GM12872 (cell line): ENCODE data around the gene TEX48.

ENCODE experiments used
- TF ChIP-seq, protein P1 (sequence below): IDR thresholded peaks from 3 replicates; pipeline ENCODE4 v1.5.1; 2011; ENCODE audit warnings: low read depth, mild to moderate bottlenecking, low read length, moderate library complexity; ENCODE audit not compliant: insufficient read depth

The TEX48 gene

GRCh38 chr9:114687034-114687433 lies 5.0 kb upstream of the TEX48 start:
- TF ChIP-seq, protein P1, sequence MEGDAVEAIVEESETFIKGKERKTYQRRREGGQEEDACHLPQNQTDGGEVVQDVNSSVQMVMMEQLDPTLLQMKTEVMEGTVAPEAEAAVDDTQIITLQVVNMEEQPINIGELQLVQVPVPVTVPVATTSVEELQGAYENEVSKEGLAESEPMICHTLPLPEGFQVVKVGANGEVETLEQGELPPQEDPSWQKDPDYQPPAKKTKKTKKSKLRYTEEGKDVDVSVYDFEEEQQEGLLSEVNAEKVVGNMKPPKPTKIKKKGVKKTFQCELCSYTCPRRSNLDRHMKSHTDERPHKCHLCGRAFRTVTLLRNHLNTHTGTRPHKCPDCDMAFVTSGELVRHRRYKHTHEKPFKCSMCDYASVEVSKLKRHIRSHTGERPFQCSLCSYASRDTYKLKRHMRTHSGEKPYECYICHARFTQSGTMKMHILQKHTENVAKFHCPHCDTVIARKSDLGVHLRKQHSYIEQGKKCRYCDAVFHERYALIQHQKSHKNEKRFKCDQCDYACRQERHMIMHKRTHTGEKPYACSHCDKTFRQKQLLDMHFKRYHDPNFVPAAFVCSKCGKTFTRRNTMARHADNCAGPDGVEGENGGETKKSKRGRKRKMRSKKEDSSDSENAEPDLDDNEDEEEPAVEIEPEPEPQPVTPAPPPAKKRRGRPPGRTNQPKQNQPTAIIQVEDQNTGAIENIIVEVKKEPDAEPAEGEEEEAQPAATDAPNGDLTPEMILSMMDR = no peak

DNA sequence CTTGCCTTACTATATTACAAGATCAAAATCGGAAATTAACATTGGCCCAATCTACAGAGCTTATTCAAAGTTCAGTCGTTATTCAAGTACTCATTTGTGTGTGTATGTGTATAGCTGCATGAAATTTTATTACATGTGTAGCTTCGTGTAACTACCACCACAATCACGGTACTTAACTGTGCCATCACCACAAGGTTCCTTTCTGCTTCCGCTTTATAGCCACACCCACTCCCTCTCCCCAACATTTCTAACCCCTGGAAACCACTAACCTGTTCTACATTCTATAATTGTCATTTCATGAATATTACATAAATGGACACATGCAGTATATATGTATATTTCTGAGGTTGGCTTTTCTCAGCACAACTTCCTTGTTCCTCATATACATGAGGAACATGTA lies 4.0 kb upstream of the TEX48 start:
- TF ChIP-seq, protein P1 = no peak

GRCh38 chr9:114684036-114684435 lies 2.0 kb upstream of the TEX48 start:
- TF ChIP-seq, protein P1 = no peak

- TF ChIP-seq, protein P1 = no peak
Observed at GRCh38 chr9:114682846-114683245, 854 bp upstream of the TEX48 start.

DNA sequence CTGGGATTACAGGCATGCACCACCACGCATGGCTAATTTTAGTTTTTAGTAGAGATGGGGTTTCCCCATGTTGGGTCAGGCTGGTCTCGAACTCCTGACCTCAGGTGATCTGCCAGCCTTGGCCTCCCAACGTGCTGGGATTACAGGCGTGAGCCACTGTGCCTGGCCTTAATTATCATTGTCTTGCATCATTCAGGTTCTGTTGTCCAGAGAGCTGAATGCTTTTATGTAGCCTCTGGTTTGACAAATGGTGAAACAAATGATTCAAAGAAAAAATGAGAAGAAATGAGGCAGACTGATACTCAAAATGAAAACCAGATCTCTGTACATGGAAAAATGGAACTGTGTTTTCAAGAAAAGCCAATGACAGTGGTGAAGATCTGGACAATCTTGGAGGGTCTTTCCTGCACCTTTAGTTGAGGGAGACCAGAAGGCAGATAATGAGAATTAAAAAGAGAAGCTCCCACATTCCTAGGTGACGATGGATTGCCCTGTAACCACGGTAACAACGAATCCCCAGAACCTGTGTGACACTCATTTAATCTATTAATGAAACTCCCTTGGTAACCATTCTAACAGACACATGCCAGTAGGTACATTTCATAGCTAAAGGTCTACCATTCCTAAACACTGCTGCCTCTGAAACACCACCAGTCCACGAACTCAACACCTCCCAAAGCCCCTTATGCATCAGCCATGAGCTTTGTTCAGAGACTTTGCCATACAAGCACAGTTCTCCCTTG lies 1.6 kb downstream of the TEX48 start:
- TF ChIP-seq, protein P1 = no peak

- TF ChIP-seq, protein P1 = no peak
Observed at GRCh38 chr9:114678795-114679194, 3.2 kb downstream of the TEX48 start.

- TF ChIP-seq, protein P1 = no peak
Observed at GRCh38 chr9:114678130-114678529, 3.9 kb downstream of the TEX48 start.
